Thymus (tissue), 11 donors: Measurements from ENCODE around the gene MDH1B. TPM values are rescaled to one million over a fixed set of nuclear protein-coding genes. Genes with fewer than 3 reads are reported as not detected.

Experiments used
- DNase-seq, 9 donors: peaks; one replicate each; pipeline ENCODE4 v3.0.0-alpha.2; 2013; ENCODE audit warnings: low spot score in 9 of 9, low read depth in 6 of 9, missing footprints in 1 of 9
- H3K27ac ChIP-seq, 2 donors: one replicate each; pipeline ENCODE4 v1.5.1; 2013; ENCODE audit warnings: control low read depth in 1 of 2, low read depth in 1 of 2, low read length in 1 of 2, mild to moderate bottlenecking in 1 of 2, moderate library complexity in 1 of 2
- H3K27me3 ChIP-seq, 2 donors: one replicate each; pipeline ENCODE4 v1.5.1; 2013; ENCODE audit warnings: low read length in 1 of 2; ENCODE audit not compliant: control insufficient read depth in 2 of 2, insufficient read depth in 1 of 2
- H3K36me3 ChIP-seq, 2 donors: one replicate each; pipeline ENCODE4 v1.5.1; 2013; ENCODE audit warnings: low read length in 1 of 2, mild to moderate bottlenecking in 1 of 2, moderate library complexity in 1 of 2; ENCODE audit not compliant: control insufficient read depth in 2 of 2, insufficient read depth in 2 of 2
- H3K4me1 ChIP-seq, 2 donors: one replicate each; pipeline ENCODE4 v1.5.1; 2013; ENCODE audit warnings: low read length in 2 of 2; ENCODE audit not compliant: control insufficient read depth in 2 of 2, insufficient read depth in 2 of 2
- H3K4me3 ChIP-seq, 2 donors: one replicate each; pipeline ENCODE4 v1.5.1; 2013; ENCODE audit warnings: low read length in 2 of 2, control low read depth in 1 of 2, mild to moderate bottlenecking in 1 of 2
- H3K9me3 ChIP-seq, 2 donors: one replicate each; pipeline ENCODE4 v1.5.1; 2013; ENCODE audit warnings: low read length in 1 of 2, mild to moderate bottlenecking in 1 of 2; ENCODE audit not compliant: control insufficient read depth in 2 of 2, insufficient read depth in 1 of 2
- WGBS: extraction: QIAGEN DNeasy Blood & Tissue Kit; methylation state at CpG from one replicate; pipeline ENCODE4 v1.1.7; 2013; 5-methylcytosine and 5-hydroxymethylcytosine counted together
- polyA plus RNA-seq: library from polyadenylated mRNA; stranded (reverse); fragments of 200-250 nt; gene quantifications from one replicate; pipeline ENCODE4 v1.2.3, GENCODE V29; 2013
- total RNA-seq: library from RNA; stranded (reverse); fragments of 120-200 nt; gene quantifications from one replicate; pipeline ENCODE4 v1.2.4, GENCODE V29; 2013
- donor health status: healthy.

MDH1B gene
- total and polyA plus RNA-seq, 2 donors, result 1.2 to 1.3 TPM

GRCh38 chr2:206800506-206801417 lies 35.6 kb upstream of the MDH1B start:
- peak; percentile 16 to 79 (median 50) for DNase-seq
- Histone ChIP-seq H3K4me3 (peak overlapping the region; percentile 21 to 45), H3K9me3 (no peaks in the 10 kb centered on the region), H3K27ac (peak overlapping the region in 1 of 2 donors; percentile 2), H3K36me3 (peaks cover under 1% of the 10 kb centered on the region in 2 donors), H3K4me1 (peaks cover 2 to 17% of the 10 kb centered on the region in 2 donors), H3K27me3 (no peaks in the 10 kb centered on the region)
- 36% methylated on average over 12 of the region's 12 CpGs for WGBS

- H3K4me3 ChIP-seq, result no peak overlapping the region
- no peaks in the 10 kb centered on the region for H3K9me3 ChIP-seq
- H3K36me3 ChIP-seq, result peaks cover 3 to 6% of the 10 kb centered on the region in 2 donors
- WGBS, result 78% methylated on average over 3 of the region's 3 CpGs
- no peak for DNase-seq
- H3K27ac ChIP-seq, result no peak overlapping the region
- H3K4me1 ChIP-seq, result peaks cover 2 to 17% of the 10 kb centered on the region in 2 donors
- H3K27me3 ChIP-seq, result no peaks in the 10 kb centered on the region
These were observed 34.0 kb upstream of the MDH1B start for GRCh38 chr2:206799083-206799482.

- Histone ChIP-seq H3K36me3 (peaks cover 6% of the 10 kb centered on the region in 2 donors), H3K4me1 (peaks cover 2 to 17% of the 10 kb centered on the region in 2 donors), H3K27me3 (no peaks in the 10 kb centered on the region), H3K4me3 (no peak overlapping the region), H3K9me3 (no peaks in the 10 kb centered on the region), H3K27ac (no peak overlapping the region)
- DNase-seq, result peak in 2 of 9 donors; percentile 8 to 26
- WGBS, result 87% methylated on average over 5 of the region's 5 CpGs
These were observed 32.9 kb upstream of the MDH1B start for GRCh38 chr2:206798000-206798399.

- no peaks in the 10 kb centered on the region for H3K9me3 ChIP-seq
- no peak overlapping the region for H3K4me3 ChIP-seq
- peaks cover 2 to 17% of the 10 kb centered on the region in 2 donors for H3K4me1 ChIP-seq
- no peak for DNase-seq
- 91% methylated on average over 4 of the region's 4 CpGs for WGBS
- no peak overlapping the region for H3K27ac ChIP-seq
- H3K27me3 ChIP-seq, result no peaks in the 10 kb centered on the region
- H3K36me3 ChIP-seq, result peaks cover 6 to 10% of the 10 kb centered on the region in 2 donors
These were observed 32.2 kb upstream of the MDH1B start for GRCh38 chr2:206797376-206797775.

- Histone ChIP-seq H3K9me3 (no peaks in the 10 kb centered on the region), H3K4me1 (peaks cover 0 to 4% of the 10 kb centered on the region in 2 donors), H3K27ac (no peak overlapping the region), H3K27me3 (no peaks in the 10 kb centered on the region), H3K36me3 (peaks cover 6 to 42% of the 10 kb centered on the region in 2 donors), H3K4me3 (no peak overlapping the region)
- DNase-seq, result no peak
- 98% methylated on average over 5 of the region's 5 CpGs for WGBS
These were observed 27.5 kb upstream of the MDH1B start for GRCh38 chr2:206792645-206793044.

GRCh38 chr2:206790311-206790935 lies 25.3 kb upstream of the MDH1B start:
- Histone ChIP-seq H3K4me3 (no peak overlapping the region), H3K4me1 (no peaks in the 10 kb centered on the region), H3K27me3 (no peaks in the 10 kb centered on the region), H3K36me3 (peaks cover 7 to 54% of the 10 kb centered on the region in 2 donors), H3K9me3 (no peaks in the 10 kb centered on the region), H3K27ac (no peak overlapping the region)
- no peak for DNase-seq
- 95% methylated on average over 3 of the region's 3 CpGs for WGBS

GRCh38 chr2:206784559-206785353 lies 19.6 kb upstream of the MDH1B start:
- no peaks in the 10 kb centered on the region for H3K9me3 ChIP-seq
- H3K4me1 ChIP-seq, result no peaks in the 10 kb centered on the region
- H3K27ac ChIP-seq, result no peak overlapping the region
- no peak overlapping the region for H3K4me3 ChIP-seq
- H3K36me3 ChIP-seq, result peaks cover 10 to 71% of the 10 kb centered on the region in 2 donors
- no peak for DNase-seq
- 93% methylated on average over 7 of the region's 7 CpGs for WGBS
- no peaks in the 10 kb centered on the region for H3K27me3 ChIP-seq

- no peak overlapping the region for H3K27ac ChIP-seq
- H3K4me1 ChIP-seq, result no peaks in the 10 kb centered on the region
- no peak overlapping the region for H3K4me3 ChIP-seq
- H3K36me3 ChIP-seq, result peaks cover 11 to 69% of the 10 kb centered on the region in 2 donors
- 98% methylated on average over 2 of the region's 2 CpGs for WGBS
- no peaks in the 10 kb centered on the region for H3K9me3 ChIP-seq
- H3K27me3 ChIP-seq, result no peaks in the 10 kb centered on the region
- DNase-seq, result no peak
These were observed 18.6 kb upstream of the MDH1B start for GRCh38 chr2:206783718-206784117.
